ENCODE data around the gene ZIC2.

DNA sequence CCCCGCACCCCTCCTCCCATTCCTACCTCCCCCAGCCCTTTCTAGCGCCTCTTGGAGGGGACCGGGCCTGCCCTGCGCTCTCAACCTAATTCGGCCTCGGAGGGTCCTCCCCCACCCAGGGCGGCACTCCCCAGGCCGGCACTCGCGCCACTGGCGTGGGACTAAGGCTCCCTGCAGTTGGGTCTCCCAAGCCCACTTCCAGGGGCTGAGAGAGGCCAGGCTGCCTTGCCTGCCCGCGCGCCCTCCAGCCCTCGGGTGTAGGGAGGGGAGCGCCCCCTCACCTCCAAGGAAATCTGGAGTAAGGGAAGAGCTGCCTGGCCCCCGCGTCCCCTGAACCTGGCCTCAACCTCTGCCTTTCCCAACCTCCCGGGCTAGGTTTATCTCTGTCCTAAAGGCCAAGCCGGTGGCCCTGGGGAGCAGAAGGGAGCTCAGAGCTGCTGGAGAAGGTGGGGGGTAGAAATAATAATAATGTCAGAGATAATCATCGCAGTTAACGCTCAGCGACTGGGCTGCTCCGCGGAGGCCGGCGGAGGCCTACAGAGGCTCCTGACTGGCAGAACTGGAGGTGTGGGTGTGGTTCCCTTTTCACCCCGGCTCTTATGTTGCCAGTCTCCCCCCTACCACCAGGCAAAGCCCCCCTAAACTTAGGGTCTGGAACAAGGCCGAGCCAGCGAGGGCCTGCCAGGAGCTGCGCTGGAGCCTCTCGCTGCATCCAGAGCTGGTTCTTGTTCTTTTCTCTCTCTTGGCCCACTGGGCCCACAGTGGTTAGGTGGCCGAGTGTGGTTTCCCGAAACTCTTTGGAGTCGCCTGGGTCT, 9.6 kb downstream of the ZIC2 start:
- TF ChIP-seq, protein P1, sequence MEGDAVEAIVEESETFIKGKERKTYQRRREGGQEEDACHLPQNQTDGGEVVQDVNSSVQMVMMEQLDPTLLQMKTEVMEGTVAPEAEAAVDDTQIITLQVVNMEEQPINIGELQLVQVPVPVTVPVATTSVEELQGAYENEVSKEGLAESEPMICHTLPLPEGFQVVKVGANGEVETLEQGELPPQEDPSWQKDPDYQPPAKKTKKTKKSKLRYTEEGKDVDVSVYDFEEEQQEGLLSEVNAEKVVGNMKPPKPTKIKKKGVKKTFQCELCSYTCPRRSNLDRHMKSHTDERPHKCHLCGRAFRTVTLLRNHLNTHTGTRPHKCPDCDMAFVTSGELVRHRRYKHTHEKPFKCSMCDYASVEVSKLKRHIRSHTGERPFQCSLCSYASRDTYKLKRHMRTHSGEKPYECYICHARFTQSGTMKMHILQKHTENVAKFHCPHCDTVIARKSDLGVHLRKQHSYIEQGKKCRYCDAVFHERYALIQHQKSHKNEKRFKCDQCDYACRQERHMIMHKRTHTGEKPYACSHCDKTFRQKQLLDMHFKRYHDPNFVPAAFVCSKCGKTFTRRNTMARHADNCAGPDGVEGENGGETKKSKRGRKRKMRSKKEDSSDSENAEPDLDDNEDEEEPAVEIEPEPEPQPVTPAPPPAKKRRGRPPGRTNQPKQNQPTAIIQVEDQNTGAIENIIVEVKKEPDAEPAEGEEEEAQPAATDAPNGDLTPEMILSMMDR (IDR thresholded peaks at IDR 0.05 in 8 of 11, conservative IDR thresholded peaks at IDR 0.05 in 3 of 11), result no peak
- no peak for TF ChIP-seq POLR2AphosphoS5 (IDR thresholded peaks at IDR 0.05)
